CD4-positive, alpha-beta T cell treated with Interleukin-10 for 1 hour (primary cell): ENCODE data around the gene GAPDHS.
A peak's percentile ranks its signal among the peaks of the same experiment; 100 is the strongest.

Source experiments
- DNase-seq: peaks from one replicate; pipeline ENCODE4 v3.0.0-alpha.2; 2020

GAPDHS gene

GRCh38 chr19:35533201-35533821 lies at the start of gene GAPDHS:
Gene GAPDHS, plus strand, starts transcription at chr19:35533456. Its CDS starts 72 bp downstream, at chr19:35533528.
- no peak for DNase-seq

- DNase-seq = no peak
Observed at GRCh38 chr19:35484252-35485036, 48.8 kb upstream of the GAPDHS start.

GRCh38 chr19:35486268-35486708 lies 47.0 kb upstream of the GAPDHS start:
- DNase-seq = no peak

- DNase-seq = no peak
Observed at GRCh38 chr19:35487656-35488182, 45.5 kb upstream of the GAPDHS start.

DNA sequence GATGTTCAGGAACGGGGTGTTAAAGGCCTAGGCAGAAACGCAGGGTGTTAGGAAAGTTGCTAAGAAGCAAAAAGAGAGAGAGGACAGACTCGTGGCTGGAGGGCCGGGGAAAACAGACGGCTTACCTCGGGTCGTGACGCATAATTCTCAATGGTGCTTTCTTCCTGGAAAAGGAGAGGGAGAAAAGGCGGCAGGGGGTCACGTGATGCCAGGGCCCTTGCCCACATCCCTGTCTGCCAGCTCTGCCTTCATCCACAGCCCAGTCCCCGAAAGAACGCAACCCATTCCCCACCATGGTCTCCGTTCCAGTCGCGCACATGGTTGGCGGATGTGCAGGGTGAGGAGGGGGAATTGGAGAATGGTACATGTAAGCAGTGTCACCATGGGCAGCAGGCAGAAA lies 44.6 kb upstream of the GAPDHS start:
- no peak for DNase-seq

GRCh38 chr19:35490364-35490763 lies 42.9 kb upstream of the GAPDHS start, which contains the start of gene KRTDAP:
Gene KRTDAP, minus strand, starts transcription at chr19:35490464. Its CDS starts 22 bp downstream, at chr19:35490442.
- DNase-seq = no peak

DNA sequence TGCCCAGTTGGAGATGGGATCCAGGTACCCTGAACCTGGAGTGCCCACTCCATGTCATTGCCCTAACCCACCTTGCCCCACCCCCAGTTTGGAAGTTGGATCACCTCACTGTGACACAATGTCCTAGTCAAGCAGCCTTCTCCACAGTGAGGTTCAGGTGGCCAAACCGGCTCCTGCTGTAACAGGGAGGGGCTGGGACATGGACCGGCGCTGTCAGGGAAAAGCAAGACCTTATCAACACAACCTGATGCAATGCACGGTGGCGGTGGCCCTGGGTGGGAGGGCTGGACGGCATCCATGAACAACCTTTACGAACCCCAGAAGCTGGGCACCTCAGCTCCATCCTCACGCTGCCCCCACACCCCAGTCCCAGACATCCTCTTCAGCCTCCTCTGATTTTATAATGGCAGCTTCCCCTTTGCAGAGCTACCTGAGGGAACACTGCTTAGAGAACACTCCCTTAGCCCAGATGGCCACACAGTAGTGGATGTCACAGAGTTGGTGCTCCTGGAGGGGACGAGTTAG lies 41.4 kb upstream of the GAPDHS start:
- no peak for DNase-seq

- no peak for DNase-seq
Observed at GRCh38 chr19:35493971-35494370, 39.3 kb upstream of the GAPDHS start.

DNA sequence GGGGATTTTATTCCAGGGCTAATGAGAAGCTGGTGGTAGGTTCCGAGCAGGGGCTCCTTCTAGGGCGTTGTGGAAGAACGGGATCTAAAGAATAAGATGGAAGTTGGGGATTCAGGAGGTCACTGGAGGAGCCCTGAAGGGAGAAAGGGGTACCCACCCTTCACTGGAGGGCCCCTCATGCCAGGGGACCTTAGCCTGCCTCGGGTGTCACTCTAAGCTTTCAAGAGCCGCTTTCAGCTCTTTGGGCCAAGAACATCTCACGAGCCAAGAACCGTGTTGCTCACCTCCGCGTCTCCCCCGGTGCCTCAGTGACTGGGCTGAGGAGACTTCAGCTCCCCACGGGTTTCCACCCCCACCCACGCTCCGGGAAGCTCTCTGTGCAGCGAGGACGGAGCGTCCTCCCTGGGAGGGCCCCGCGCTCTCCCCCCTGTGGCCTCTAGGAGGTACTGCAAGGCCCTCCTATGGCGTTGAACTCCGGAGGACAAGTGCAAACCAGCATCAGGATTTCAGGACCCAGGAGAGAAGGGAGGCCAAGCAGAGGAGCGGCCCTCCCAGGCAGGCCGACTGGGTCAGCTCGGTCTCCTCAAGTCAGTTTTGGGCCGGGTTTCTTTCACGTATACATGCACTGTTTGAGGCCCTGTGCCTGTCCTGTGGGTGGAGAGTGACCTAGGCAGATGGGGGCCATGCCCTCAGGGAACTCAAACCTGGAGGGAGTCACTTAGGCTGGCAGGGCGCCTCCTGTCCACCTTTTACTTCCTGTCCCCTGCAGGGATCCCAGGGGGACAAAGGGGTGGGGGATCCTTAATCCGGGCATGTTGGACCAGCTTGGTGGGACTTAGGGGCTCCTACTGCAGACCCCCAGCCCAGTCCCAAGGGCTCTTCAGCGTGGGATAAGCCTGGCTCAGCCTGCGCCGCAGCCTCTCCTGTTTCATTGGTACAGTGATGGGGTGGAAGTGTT lies 37.9 kb upstream of the GAPDHS start:
- peak; percentile 72 for DNase-seq

DNA sequence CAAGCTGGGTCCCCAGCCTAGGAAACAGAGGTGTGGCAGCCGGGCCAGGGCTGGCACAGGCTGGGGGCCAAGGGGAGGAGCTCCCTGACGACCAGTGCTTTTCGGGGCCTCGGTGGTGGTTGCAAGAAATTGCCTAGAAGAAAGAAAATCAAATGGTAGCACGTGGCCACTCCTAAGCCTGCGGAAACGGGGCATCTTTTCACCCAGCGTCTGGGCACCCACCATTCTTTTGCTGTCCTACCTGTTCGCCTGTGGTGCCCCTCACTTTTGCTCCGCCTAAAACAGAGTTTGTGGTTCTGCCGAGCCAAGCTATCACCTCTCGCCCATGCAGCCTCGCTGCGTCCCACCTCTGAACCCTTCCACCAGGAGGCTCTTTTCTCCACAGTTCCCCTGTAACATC lies 35.9 kb upstream of the GAPDHS start:
- DNase-seq = no peak

DNA sequence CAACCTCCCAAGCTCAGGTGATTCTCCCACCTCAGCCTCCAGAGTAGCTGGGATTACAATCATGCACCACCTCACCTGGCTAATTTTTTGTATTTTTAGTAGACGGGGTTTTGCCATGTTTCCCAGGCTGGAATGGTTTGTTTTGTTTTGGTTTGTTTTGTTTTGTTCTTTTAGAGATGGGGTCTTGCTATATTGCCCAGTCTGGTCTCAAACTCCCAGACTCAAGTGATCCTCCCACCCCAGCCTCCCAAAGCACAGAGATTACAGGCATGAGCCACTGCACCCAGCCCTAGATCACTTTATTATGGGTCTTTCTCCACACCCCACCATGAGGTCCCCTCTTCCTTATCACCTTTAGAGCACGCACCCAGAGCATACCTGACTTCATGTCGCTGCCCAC lies 35.0 kb upstream of the GAPDHS start:
- DNase-seq = no peak

DNA sequence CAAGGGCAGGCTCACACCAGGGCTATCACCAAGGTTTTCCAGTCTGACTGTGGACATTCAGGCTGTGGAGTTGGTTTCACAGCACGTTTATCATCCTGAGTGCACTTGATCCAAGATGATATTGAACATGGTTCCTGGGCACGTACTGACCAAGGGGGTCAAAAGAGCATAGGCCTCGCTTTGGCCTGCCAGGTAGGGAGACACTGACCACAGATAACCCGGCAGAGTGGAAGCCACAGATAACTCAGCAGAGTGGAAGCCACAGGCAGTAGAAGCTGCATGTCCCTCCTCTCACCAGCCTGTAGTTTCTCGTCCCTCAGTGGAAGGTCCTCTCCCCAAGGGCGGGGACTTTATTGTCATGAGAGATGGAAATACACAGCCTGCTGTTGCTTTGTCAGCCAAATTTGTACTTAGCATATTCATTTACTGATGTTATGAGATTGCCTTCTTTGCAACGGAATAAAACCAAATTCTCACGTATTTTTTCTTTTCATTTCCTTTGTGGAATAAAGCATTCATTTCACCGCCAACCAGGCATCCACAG lies 34.2 kb upstream of the GAPDHS start:
- no peak for DNase-seq

- no peak for DNase-seq
Observed at GRCh38 chr19:35500611-35501010, 32.6 kb upstream of the GAPDHS start.

GRCh38 chr19:35501684-35502083 lies 31.6 kb upstream of the GAPDHS start:
- no peak for DNase-seq

DNA sequence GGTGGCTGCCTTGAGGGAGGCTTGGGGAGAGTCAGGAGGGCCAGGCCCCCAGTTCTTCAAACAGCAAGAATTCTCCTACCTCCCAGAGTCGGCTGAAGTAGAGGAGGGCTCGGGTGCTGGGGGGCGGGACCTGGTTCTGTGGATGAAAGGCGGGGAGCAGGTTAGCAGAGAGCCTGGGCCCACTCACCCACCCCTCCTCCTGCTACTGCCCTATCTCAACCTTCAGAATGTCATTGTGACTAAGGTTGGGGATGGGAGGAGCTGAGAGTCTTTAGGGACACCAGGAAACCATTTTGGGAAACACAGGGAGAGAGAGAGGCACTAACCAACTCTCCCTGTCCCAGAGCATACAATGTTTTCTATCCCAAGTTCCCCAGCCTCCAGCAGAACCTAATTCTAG lies 30.5 kb upstream of the GAPDHS start:
- DNase-seq = no peak

- DNase-seq = no peak
Observed at GRCh38 chr19:35506011-35506410, 27.2 kb upstream of the GAPDHS start.

DNA sequence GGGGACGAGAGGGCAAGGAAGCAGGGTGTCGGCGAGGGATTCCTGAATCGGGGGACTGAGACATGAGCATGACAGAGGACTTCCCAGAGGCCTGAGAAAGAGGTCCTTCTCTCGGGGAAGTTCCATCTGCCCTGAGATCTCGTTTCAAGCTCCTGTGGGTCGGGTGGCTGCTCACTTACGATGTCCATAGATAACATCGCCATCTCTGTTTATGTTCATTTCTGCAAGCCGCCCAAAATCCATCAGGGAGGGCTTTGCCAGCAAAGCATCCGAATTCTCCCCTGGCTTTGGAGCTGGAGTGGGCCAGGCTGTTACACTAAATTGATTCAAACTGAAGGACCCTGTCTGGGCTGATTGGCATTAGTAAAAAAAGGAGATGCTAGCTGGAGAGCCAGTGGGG lies 25.7 kb upstream of the GAPDHS start:
- no peak for DNase-seq

- DNase-seq = no peak
Observed at GRCh38 chr19:35508129-35508528, 25.1 kb upstream of the GAPDHS start.

- DNase-seq = peak; percentile 47
Observed at GRCh38 chr19:35509018-35509652, 24.1 kb upstream of the GAPDHS start.

DNA sequence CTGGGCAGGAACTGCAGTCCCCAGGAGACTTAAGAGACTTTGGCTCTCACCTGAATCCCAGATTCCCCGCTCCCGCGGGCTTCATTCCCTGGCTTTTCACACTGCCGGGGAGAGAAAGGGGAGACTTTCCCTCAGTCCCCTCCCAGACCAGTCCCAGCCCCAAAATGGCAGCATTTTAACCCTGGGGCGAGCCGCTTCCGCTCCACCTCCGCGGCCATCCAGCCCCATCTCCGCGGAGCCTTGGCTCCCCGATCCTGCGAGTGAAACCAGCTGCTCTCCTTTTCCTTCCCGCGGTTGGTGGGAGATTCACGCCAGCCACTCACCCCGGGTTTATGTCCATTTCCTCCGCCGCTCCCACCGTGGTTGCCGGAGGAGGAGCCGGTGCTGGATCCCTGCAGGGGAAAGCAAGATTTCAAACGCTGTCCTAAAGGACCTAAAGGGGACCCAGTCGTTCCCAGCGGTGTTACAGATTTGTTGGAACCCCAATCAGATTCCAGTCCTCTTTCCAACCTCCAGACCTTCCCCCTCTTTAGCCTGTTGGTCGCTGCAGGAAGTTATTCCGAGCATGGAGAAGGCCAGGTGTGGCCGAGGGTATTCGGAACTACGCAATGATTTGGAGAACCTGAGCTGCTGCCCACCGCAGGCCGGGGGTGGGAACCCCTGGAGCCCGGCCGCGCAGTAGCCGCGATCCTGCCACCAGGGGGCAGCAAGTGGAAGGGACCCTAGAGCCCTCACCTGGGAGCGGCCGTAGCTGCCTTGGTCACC lies 23.2 kb upstream of the GAPDHS start:
- DNase-seq = peak; percentile 70

DNA sequence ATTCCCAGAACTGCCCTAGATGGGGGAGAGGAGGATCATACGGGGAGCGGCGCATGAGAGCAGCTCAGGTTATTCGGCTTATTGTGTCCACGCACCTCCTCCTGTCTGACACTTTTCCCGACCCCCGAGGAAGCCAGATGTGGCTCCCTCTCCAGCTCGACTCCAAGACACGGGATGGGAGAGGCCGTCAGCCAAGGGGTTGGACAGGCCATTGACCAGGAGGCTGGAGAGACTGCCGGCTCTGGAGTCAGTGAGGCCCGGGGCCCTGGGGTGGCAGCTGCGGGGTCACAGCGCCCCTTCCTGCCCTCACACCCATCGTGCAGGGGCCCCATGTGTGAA lies 22.7 kb upstream of the GAPDHS start:
- DNase-seq = no peak
